ENCODE measurements around the gene ARNT2.

The ARNT2 gene

DNA sequence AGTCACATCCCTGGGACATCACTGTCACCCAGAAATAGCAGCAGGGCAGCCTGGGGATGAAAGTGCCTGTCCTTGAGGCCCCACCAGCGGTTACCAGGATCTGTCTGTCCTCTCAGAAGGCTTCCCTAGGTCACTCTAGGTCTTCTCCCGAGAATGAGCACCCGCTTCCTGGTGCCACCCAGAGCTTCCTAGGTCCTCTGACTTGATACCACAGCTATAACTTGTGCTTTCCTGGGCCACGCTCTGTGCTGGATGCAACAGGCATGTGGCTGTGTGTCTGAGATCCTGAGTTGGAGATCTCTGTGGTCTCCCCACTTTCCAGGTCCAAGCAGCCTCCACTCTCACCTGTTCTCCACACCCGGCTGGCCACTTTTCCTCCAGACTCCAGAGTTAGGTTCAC lies 25.8 kb downstream of the ARNT2 start:
- Histone ChIP-seq H3K4me1 (ENCODE audit: control insufficient read depth, insufficient read depth, low read length) (no peaks in the 10 kb centered on the region), H3K27me3 (ENCODE audit: control insufficient read depth in 1 of 2, insufficient read depth in 2 of 2, low read length in 2 of 2) (no peaks in the 10 kb centered on the region), H3K9ac (ENCODE audit: low read length in 2 of 2) (no peak overlapping the region), H3K4me3 (ENCODE audit: low read length in 2 of 2) (no peak overlapping the region), H3K9me3 (ENCODE audit: control insufficient read depth in 2 of 2, low read length in 2 of 2) (no peaks in the 10 kb centered on the region), H3K36me3 (ENCODE audit: control insufficient read depth in 2 of 2, insufficient read depth in 2 of 2, low read length in 2 of 2) (no peaks in the 10 kb centered on the region), H3K27ac (ENCODE audit: low read length) (no peak overlapping the region)

DNA sequence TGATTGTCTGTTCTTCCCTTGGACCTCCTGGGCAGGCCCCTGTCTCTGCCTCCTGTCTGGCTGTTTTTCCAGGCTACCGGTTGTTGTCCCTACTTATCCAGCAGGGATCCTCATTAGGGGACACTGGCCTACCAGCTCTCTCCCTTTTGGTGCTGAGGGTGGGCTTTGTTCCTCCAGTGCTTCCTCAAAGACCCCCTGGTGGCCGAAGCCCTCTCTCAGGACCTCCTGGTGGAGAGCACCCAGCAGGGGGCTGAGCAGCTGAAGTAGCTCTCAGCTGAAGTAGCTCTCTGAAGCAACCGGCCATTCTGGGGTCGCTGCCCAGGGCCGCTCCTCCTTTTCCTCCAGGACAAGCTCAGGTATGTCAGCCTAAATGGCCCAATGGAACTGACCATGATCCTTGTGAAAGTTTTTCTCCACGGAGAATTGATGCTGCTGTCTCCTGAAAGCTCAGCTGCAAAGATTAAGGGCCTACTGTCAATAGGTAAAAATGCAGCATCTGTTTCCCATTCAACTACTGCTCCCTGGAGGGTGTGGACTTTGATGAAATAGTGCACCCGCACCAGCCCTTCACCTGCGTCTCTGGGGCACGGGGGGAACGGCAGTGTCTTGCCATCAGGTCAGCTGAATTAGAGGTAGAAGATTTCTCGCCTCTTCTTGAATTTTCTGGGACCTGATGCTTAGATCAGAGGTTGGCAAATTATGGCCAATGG lies 27.6 kb downstream of the ARNT2 start:
- Histone ChIP-seq H3K4me1 (ENCODE audit: control insufficient read depth, insufficient read depth, low read length) (no peaks in the 10 kb centered on the region), H3K4me3 (ENCODE audit: low read length in 2 of 2) (no peak overlapping the region), H3K9me3 (ENCODE audit: control insufficient read depth in 2 of 2, low read length in 2 of 2) (no peaks in the 10 kb centered on the region), H3K36me3 (ENCODE audit: control insufficient read depth in 2 of 2, insufficient read depth in 2 of 2, low read length in 2 of 2) (no peaks in the 10 kb centered on the region), H3K27ac (ENCODE audit: low read length) (no peak overlapping the region), H3K27me3 (ENCODE audit: control insufficient read depth in 1 of 2, insufficient read depth in 2 of 2, low read length in 2 of 2) (peaks cover 0 to 2% of the 10 kb centered on the region in 2 donors), H3K9ac (ENCODE audit: low read length in 2 of 2) (no peak overlapping the region)

DNA sequence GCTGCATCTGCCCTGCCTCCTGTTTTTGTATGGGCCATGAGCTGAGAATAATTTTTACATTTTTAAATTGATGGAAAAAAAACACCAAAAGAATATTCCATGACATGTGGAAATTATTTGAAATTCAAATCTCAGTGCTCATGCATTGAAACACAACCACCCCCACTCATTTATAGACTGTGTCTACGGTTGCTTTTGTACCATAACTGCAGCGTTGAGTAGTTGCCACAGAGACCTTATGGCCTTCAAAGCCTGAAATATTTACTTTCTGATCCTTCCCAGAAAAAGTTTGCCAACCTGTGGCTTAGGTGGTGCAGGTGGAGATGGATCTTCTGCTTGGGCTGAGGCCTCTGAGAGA lies 28.1 kb downstream of the ARNT2 start:
- Histone ChIP-seq H3K27me3 (ENCODE audit: control insufficient read depth in 1 of 2, insufficient read depth in 2 of 2, low read length in 2 of 2) (peaks cover 0 to 2% of the 10 kb centered on the region in 2 donors), H3K27ac (ENCODE audit: low read length) (no peak overlapping the region), H3K9me3 (ENCODE audit: control insufficient read depth in 2 of 2, low read length in 2 of 2) (no peaks in the 10 kb centered on the region), H3K9ac (ENCODE audit: low read length in 2 of 2) (no peak overlapping the region), H3K4me3 (ENCODE audit: low read length in 2 of 2) (no peak overlapping the region), H3K4me1 (ENCODE audit: control insufficient read depth, insufficient read depth, low read length) (peaks cover under 1% of the 10 kb centered on the region), H3K36me3 (ENCODE audit: control insufficient read depth in 2 of 2, insufficient read depth in 2 of 2, low read length in 2 of 2) (no peaks in the 10 kb centered on the region)

DNA sequence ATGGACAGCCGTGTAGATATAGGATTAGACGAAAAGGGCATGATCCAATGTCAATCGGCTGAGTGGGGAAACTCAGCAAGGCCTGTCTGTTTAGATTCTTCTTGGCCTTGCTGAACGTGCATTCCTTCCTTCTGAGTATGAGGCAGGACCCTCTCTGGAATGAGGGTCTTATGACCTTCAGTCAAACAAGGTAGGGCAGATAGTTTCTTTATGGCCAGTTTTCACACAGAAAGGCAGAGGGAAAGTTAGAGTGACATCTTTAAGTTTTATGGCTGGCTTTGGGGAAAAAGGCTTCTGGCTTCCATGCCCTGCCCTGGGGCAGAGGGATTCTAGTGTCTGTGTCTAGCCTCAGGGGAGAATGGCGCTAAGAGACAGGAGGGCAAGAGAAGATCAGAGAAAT lies 29.7 kb downstream of the ARNT2 start:
- H3K27me3 ChIP-seq (ENCODE audit: control insufficient read depth in 1 of 2, insufficient read depth in 2 of 2, low read length in 2 of 2) = peaks cover 0 to 2% of the 10 kb centered on the region in 2 donors
- no peaks in the 10 kb centered on the region for H3K36me3 ChIP-seq (ENCODE audit: control insufficient read depth in 2 of 2, insufficient read depth in 2 of 2, low read length in 2 of 2)
- peaks cover 3% of the 10 kb centered on the region for H3K4me1 ChIP-seq (ENCODE audit: control insufficient read depth, insufficient read depth, low read length)
- no peak overlapping the region for H3K4me3 ChIP-seq (ENCODE audit: low read length in 2 of 2)
- no peak overlapping the region for H3K27ac ChIP-seq (ENCODE audit: low read length)
- no peaks in the 10 kb centered on the region for H3K9me3 ChIP-seq (ENCODE audit: control insufficient read depth in 2 of 2, low read length in 2 of 2)
- no peak overlapping the region for H3K9ac ChIP-seq (ENCODE audit: low read length in 2 of 2)

DNA sequence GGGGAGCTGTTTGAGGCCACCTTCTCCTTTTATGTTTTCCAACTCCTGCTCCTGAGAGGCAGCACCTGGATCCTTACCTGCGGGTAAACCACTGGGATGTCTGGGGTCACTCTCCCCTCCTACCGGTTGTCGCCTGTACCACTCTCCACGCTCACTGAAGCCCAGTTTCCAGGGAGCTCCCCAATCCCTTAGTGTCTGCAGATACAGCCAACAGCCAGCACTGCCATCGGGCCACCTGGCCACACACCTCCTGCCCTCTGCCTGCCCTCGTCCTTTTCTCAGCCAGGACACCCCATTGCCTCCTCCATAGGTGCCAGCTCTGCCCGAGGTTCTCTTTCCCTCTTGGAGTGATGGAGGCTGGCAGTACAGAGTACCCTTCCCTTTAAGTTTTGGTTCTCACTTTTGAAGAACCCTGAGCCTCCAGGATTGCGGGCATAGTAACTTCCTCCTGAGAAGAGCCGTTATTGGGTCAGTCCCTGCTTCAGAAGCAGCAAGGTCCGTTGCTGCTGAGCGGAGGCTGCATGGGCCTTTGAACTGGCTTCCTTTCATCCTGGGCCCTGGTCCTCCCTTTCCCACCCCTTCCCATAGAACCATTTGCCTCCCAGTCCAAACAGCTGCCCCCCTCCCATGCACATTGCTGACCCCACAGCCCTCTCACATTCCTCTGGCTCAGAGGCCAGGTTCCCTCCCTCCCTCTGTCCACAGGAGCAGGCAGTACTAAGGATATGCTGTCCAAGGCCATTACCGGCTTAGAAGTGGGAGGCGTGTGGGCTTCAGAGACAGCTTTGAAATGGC lies 30.9 kb downstream of the ARNT2 start:
- H3K4me3 ChIP-seq (ENCODE audit: low read length in 2 of 2) = no peak overlapping the region
- H3K9ac ChIP-seq (ENCODE audit: low read length in 2 of 2) = no peak overlapping the region
- peaks cover 3% of the 10 kb centered on the region for H3K4me1 ChIP-seq (ENCODE audit: control insufficient read depth, insufficient read depth, low read length)
- peaks cover 0 to 2% of the 10 kb centered on the region in 2 donors for H3K27me3 ChIP-seq (ENCODE audit: control insufficient read depth in 1 of 2, insufficient read depth in 2 of 2, low read length in 2 of 2)
- H3K36me3 ChIP-seq (ENCODE audit: control insufficient read depth in 2 of 2, insufficient read depth in 2 of 2, low read length in 2 of 2) = no peaks in the 10 kb centered on the region
- H3K27ac ChIP-seq (ENCODE audit: low read length) = no peak overlapping the region
- no peaks in the 10 kb centered on the region for H3K9me3 ChIP-seq (ENCODE audit: control insufficient read depth in 2 of 2, low read length in 2 of 2)

DNA sequence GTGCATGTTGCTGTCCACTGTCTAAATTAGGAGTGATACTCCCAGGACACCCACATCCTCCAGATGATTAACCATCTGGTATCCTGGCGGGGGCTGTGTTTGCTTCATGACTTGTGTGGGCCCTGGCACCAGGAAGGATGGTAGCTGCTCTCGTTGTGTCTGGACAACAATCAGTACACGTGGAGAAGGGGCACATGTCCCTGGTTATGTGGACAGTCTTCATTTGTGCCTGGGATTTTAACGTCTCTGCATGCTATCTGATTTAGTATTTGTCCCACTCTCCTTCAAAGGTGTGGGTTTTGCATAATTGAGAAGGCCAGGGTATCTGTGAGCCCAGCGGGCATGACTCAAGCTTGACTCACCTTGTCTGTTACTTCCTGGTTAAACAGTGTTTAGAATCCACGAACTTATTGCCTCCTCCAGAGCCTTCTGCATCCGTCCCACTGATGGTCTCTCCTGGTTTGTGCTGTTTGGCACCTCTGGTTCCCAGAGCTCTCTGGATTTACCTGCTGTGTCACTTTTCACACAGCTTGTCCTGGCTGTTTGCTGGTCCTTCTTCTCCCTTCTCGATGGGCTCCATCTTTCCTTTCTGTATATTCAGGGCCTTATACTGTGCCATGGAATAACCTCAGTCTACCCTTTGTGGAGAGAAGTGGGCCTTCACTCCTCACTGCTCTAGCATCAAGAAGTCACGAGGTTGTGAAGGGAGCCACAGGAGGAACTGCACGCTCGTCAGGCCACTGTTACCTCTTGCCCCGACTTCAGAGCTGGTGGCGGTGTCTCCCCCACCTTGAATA lies 32.5 kb downstream of the ARNT2 start:
- no peak overlapping the region for H3K4me3 ChIP-seq (ENCODE audit: low read length in 2 of 2)
- H3K9me3 ChIP-seq (ENCODE audit: control insufficient read depth in 2 of 2, low read length in 2 of 2) = no peaks in the 10 kb centered on the region
- H3K9ac ChIP-seq (ENCODE audit: low read length in 2 of 2) = no peak overlapping the region
- H3K36me3 ChIP-seq (ENCODE audit: control insufficient read depth in 2 of 2, insufficient read depth in 2 of 2, low read length in 2 of 2) = no peaks in the 10 kb centered on the region
- H3K27ac ChIP-seq (ENCODE audit: low read length) = no peak overlapping the region
- H3K4me1 ChIP-seq (ENCODE audit: control insufficient read depth, insufficient read depth, low read length) = peaks cover 3% of the 10 kb centered on the region
- H3K27me3 ChIP-seq (ENCODE audit: control insufficient read depth in 1 of 2, insufficient read depth in 2 of 2, low read length in 2 of 2) = peaks cover 0 to 2% of the 10 kb centered on the region in 2 donors

DNA sequence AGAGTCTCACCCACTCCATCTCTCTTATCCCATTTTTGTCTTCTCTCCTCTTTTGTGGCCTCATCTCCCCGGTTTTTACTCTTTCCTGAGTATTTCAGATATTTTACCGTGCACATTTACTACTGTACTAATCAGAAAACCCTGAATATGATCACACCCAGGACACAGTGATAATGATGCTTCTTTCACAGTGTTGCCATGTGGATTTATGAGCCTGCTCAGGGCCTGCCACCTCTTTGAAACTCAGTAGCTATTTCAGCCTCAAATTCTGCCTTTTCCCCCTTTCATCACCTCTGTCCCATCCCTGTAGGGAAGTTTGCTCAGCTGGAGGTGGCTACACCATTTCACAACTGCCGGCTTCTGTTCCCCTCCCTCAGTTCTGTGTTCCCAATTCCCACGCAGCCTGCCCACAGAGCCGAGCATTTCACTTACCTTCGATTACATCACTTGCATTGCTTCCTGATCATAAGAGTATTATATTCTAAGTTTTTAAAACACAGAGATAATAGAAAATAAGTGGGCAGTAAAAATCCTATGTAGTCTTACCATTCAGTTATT lies 33.2 kb downstream of the ARNT2 start:
- H3K27ac ChIP-seq (ENCODE audit: low read length) = no peak overlapping the region

DNA sequence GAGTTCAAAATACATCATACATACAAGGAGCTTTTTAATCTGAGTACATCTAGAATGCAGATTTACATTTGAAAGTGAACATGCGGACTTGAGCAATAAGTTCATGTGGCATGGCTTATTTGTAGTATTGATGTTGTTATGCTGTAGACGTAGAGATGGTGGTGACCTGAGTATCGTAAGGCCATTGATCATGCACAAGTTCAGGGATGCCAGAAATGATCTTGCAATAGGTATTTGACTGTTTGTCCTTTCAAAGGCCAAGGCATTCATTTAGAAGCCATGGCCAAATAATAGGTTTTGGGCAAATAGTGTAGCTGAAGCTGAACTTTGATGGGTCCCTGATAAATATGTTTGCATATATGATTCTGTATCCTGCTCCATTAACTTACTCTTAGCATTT lies 35.0 kb downstream of the ARNT2 start:
- H3K27ac ChIP-seq (ENCODE audit: low read length) = no peak overlapping the region
- no peaks in the 10 kb centered on the region for H3K9me3 ChIP-seq (ENCODE audit: control insufficient read depth in 2 of 2, low read length in 2 of 2)
- H3K27me3 ChIP-seq (ENCODE audit: control insufficient read depth in 1 of 2, insufficient read depth in 2 of 2, low read length in 2 of 2) = peaks cover 0 to 3% of the 10 kb centered on the region in 2 donors
- H3K36me3 ChIP-seq (ENCODE audit: control insufficient read depth in 2 of 2, insufficient read depth in 2 of 2, low read length in 2 of 2) = no peaks in the 10 kb centered on the region
- peaks cover 3% of the 10 kb centered on the region for H3K4me1 ChIP-seq (ENCODE audit: control insufficient read depth, insufficient read depth, low read length)
- H3K4me3 ChIP-seq (ENCODE audit: low read length in 2 of 2) = no peak overlapping the region
- no peak overlapping the region for H3K9ac ChIP-seq (ENCODE audit: low read length in 2 of 2)

More for the DNA sequence above, 33.2 kb downstream of the ARNT2 start:
- Histone ChIP-seq H3K9me3 (ENCODE audit: control insufficient read depth in 2 of 2, low read length in 2 of 2) (no peaks in the 10 kb centered on the region), H3K27me3 (ENCODE audit: control insufficient read depth in 1 of 2, insufficient read depth in 2 of 2, low read length in 2 of 2) (peaks cover 0 to 2% of the 10 kb centered on the region in 2 donors), H3K9ac (ENCODE audit: low read length in 2 of 2) (no peak overlapping the region), H3K36me3 (ENCODE audit: control insufficient read depth in 2 of 2, insufficient read depth in 2 of 2, low read length in 2 of 2) (no peaks in the 10 kb centered on the region), H3K4me3 (ENCODE audit: low read length in 2 of 2) (no peak overlapping the region), H3K4me1 (ENCODE audit: control insufficient read depth, insufficient read depth, low read length) (peaks cover 3% of the 10 kb centered on the region)

DNA sequence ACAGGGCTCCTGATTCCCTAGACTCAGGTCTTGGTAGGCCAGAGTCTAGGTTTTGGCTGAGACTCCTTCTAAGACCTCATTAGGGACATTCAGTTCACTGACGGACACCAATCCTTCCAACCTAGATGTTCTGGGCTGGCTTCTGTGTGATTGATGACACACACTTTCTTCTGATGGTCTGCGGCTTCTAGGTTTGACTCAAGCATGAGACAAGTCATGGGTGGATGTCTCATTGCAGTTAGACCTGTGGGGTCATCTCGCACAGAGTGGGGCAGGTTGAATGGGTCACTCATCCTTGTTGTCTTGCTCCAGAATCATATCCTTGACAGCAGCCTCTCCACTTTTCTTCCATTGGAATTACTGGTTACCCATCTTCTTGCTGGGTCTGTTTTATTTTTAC lies 35.8 kb downstream of the ARNT2 start:
- Histone ChIP-seq H3K4me1 (ENCODE audit: control insufficient read depth, insufficient read depth, low read length) (peaks cover 3% of the 10 kb centered on the region), H3K27ac (ENCODE audit: low read length) (no peak overlapping the region), H3K27me3 (ENCODE audit: control insufficient read depth in 1 of 2, insufficient read depth in 2 of 2, low read length in 2 of 2) (peaks cover 0 to 3% of the 10 kb centered on the region in 2 donors), H3K9me3 (ENCODE audit: control insufficient read depth in 2 of 2, low read length in 2 of 2) (no peaks in the 10 kb centered on the region), H3K4me3 (ENCODE audit: low read length in 2 of 2) (no peak overlapping the region), H3K36me3 (ENCODE audit: control insufficient read depth in 2 of 2, insufficient read depth in 2 of 2, low read length in 2 of 2) (no peaks in the 10 kb centered on the region), H3K9ac (ENCODE audit: low read length in 2 of 2) (no peak overlapping the region)

DNA sequence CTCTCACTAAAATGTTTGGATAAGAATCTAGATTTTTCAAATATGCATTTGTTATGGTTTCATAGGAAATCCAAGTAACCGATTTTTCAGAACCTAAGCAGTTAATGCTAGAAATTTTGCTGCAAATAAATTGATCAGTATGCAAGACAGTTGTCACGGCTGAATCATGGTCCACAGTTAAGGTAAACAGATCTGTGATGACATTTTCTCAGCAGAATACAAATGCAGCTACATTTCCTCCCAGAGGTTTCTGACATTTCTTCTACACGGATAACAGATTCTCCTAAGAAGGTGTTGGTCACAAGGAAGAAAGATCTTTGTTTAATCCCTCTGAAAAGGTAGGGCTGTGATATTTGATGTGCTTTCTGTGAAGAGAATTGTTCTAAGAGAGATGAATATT lies 36.9 kb downstream of the ARNT2 start:
- Histone ChIP-seq H3K27ac (ENCODE audit: low read length) (no peak overlapping the region), H3K9me3 (ENCODE audit: control insufficient read depth in 2 of 2, low read length in 2 of 2) (no peaks in the 10 kb centered on the region), H3K4me3 (ENCODE audit: low read length in 2 of 2) (no peak overlapping the region), H3K27me3 (ENCODE audit: control insufficient read depth in 1 of 2, insufficient read depth in 2 of 2, low read length in 2 of 2) (peaks cover 0 to 3% of the 10 kb centered on the region in 2 donors), H3K4me1 (ENCODE audit: control insufficient read depth, insufficient read depth, low read length) (peaks cover 3% of the 10 kb centered on the region), H3K36me3 (ENCODE audit: control insufficient read depth in 2 of 2, insufficient read depth in 2 of 2, low read length in 2 of 2) (no peaks in the 10 kb centered on the region), H3K9ac (ENCODE audit: low read length in 2 of 2) (no peak overlapping the region)
